Measurements from ENCODE around the gene ETHE1. TPM values are rescaled to one million over a fixed set of nuclear protein-coding genes. Genes with fewer than 3 reads are reported as not detected.

ETHE1 gene
- total RNA-seq, 2 donors from 2014 or later = 42.0 to 45.9 TPM

DNA sequence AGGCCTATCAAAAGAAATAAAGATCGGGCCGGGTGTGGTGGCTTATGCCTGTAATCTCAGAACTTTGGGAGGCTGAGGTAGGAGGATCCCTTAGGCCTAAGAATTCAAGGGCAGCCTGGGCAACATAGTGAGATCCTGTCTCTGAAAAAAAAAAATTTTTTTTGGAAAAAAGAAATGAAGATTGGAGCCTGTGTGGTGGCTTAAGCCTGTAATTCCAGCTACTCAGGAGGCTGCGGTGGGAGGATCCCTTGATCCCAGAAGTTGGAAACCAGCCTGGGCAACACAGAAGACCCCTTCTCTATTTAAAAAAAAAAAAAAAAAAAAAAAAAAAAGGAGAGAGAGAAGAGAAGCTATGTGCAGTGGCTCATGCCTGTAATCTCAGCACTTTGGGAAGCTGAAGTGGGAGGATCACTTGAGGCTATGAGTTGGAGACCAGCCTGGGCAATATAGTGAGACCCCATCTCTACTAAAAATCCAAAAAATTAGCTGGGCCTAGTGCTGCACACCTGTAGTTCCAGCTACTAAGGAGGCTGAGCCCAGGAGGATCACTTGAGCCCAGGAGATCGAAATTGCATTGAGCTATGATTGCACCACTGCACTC is 46.9 kb downstream of the ETHE1 start:
- Histone ChIP-seq H3K4me3 (no peak overlapping the region), H3K9me3 (no peaks in the 10 kb centered on the region), H3K27ac (no peak overlapping the region), H3K27me3 (replicated peaks; ENCODE audit: insufficient read depth) (no peaks in the 10 kb centered on the region), H3K36me3 (no peaks in the 10 kb centered on the region), H3K4me1 (ENCODE audit: control insufficient read depth in 1 of 2, low read depth in 2 of 2) (no peaks in the 10 kb centered on the region)
- ATAC-seq (ENCODE audit: insufficient number of reproducible peaks, low FRiP score, low read depth) = no peak
- TF ChIP-seq, protein P1, sequence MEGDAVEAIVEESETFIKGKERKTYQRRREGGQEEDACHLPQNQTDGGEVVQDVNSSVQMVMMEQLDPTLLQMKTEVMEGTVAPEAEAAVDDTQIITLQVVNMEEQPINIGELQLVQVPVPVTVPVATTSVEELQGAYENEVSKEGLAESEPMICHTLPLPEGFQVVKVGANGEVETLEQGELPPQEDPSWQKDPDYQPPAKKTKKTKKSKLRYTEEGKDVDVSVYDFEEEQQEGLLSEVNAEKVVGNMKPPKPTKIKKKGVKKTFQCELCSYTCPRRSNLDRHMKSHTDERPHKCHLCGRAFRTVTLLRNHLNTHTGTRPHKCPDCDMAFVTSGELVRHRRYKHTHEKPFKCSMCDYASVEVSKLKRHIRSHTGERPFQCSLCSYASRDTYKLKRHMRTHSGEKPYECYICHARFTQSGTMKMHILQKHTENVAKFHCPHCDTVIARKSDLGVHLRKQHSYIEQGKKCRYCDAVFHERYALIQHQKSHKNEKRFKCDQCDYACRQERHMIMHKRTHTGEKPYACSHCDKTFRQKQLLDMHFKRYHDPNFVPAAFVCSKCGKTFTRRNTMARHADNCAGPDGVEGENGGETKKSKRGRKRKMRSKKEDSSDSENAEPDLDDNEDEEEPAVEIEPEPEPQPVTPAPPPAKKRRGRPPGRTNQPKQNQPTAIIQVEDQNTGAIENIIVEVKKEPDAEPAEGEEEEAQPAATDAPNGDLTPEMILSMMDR (IDR thresholded peaks at IDR 0.05) = no peak
- no peak for DNase-seq (ENCODE audit: low spot score)

DNA sequence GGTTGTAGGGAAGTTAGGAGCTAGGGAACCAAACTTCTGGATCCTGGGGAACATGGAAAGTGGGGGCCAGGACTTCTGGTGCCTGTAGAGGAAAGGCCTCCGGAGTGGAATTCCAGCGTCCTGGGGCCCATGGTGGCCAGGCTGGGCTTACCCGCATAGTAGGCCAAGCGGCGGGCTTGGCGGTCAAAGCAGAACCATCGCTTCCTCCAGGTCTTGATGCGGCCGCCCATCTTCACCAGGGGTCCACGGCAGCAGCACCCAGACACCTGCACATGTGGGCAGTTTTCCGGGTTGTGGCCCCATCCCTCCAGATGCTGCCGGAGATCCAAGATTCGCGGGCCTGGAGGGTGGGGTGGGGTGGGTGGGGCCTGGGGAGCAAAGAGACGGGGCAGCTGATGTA is 47.8 kb downstream of the ETHE1 start:
- Histone ChIP-seq H3K9me3 (no peaks in the 10 kb centered on the region), H3K4me3 (no peak overlapping the region), H3K27me3 (replicated peaks; ENCODE audit: insufficient read depth) (no peaks in the 10 kb centered on the region), H3K36me3 (no peaks in the 10 kb centered on the region), H3K27ac (no peak overlapping the region), H3K4me1 (ENCODE audit: control insufficient read depth in 1 of 2, low read depth in 2 of 2) (peaks cover 6% of the 10 kb centered on the region in 2 donors)
- ATAC-seq (ENCODE audit: insufficient number of reproducible peaks, low FRiP score, low read depth) (no peak), DNase-seq (ENCODE audit: low spot score) (no peak)
- TF ChIP-seq, protein P1 (IDR thresholded peaks at IDR 0.05) = no peak

DNA sequence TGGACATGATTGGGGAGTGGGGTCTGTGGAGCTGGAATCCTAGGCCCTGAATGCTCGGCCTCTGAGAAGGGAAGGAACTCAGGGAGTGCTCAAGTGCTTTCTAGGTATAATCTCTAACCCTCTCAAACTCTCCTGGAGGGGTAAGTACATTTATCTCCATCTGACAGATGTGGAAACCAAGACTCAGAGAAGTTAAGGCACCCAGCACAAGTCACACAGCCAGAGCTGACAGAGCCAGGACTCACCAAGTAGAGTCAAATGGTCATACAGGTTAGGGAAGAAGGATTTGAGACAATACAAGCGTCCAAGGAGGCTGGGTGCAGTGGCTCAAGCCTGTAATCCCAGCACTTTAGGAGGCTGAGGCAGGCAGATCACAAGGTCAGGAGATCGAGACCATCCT is 48.7 kb downstream of the ETHE1 start:
- ATAC-seq (ENCODE audit: insufficient number of reproducible peaks, low FRiP score, low read depth) (no peak), DNase-seq (ENCODE audit: low spot score) (no peak)
- Histone ChIP-seq H3K27ac (no peak overlapping the region), H3K36me3 (no peaks in the 10 kb centered on the region), H3K9me3 (no peaks in the 10 kb centered on the region), H3K4me1 (ENCODE audit: control insufficient read depth in 1 of 2, low read depth in 2 of 2) (peaks cover 6% of the 10 kb centered on the region in 2 donors), H3K4me3 (no peak overlapping the region), H3K27me3 (replicated peaks; ENCODE audit: insufficient read depth) (no peaks in the 10 kb centered on the region)
- TF ChIP-seq, protein P1 (IDR thresholded peaks at IDR 0.05) = no peak

DNA sequence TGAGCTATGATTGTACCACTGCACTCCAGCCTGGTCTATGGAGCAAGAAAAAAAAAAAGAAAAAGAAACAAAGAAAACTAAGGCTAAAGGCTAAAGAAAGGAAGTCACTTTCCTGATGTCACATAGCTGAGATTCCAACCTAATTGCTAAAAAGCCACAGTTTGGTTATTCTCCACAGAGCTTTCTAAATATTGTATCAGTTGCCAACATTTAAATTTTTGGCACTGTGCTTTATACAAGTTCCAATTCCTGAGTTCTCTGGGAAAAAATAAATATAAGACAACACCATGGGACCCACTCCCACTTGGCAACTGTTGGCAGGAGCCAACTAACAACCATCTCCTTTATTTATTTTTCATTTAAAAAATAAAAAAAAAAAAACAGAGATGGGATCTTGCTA is 50.4 kb downstream of the ETHE1 start:
- Histone ChIP-seq H3K4me3 (no peak overlapping the region), H3K27ac (peak overlapping the region in 1 of 2 donors; percentile 30), H3K4me1 (ENCODE audit: control insufficient read depth in 1 of 2, low read depth in 2 of 2) (peaks cover 6% of the 10 kb centered on the region in 2 donors), H3K27me3 (replicated peaks; ENCODE audit: insufficient read depth) (no peaks in the 10 kb centered on the region), H3K9me3 (no peaks in the 10 kb centered on the region), H3K36me3 (no peaks in the 10 kb centered on the region)
- TF ChIP-seq, protein P1 (IDR thresholded peaks at IDR 0.05) = no peak
- ATAC-seq (ENCODE audit: insufficient number of reproducible peaks, low FRiP score, low read depth) = no peak
- no peak for DNase-seq (ENCODE audit: low spot score)

DNA sequence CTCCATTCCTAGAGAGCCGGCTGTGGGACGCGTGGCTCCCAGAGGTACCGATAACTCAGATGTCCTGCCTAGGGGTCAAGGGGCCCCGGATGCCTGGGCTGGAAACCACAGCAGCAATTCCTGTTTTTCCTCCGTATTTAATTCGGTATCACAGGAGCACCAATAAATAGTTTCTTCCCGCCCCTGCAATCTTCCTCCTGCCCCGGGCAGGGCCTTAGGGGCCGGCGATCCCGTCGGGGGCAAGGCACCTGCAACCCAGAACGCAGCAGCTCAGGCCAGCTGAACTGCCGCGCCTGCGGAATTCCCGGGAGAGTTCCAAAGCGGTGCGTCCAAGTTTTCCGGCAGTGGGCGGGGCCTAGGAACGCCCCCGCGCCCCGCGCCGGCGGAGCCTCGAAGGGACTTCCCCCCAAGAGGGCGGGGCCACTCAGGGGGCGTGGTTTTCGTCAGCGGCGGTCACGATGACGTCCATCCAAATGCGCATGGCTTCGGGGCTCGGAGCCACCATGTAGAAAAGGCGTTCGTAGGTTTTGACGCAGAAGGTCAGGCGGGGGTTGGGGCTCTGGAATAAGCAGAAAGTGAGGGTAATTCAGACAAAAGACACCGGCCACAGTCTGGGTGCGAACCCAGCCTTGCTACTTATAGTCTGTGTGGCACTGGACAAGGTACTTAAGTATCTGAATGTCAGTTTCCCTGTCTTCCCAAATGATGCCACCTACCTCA is 51.9 kb downstream of the ETHE1 start:
- Histone ChIP-seq H3K27me3 (replicated peaks; ENCODE audit: insufficient read depth) (no peaks in the 10 kb centered on the region), H3K4me3 (peak overlapping the region; percentile 72), H3K27ac (peak overlapping the region; percentile 56 to 57), H3K36me3 (no peaks in the 10 kb centered on the region), H3K4me1 (ENCODE audit: control insufficient read depth in 1 of 2, low read depth in 2 of 2) (peaks cover 6% of the 10 kb centered on the region in 2 donors), H3K9me3 (no peaks in the 10 kb centered on the region)
- TF ChIP-seq, protein P1 (IDR thresholded peaks at IDR 0.05) = no peak
- ATAC-seq (ENCODE audit: insufficient number of reproducible peaks, low FRiP score, low read depth) (peak; percentile 88), DNase-seq (ENCODE audit: low spot score) (peak; percentile 75)
